GM19240 (cell line): Measurements from ENCODE around the gene AP4M1.
"Not testable (repeated sequence)": the region's sequence is repeated elsewhere in the genome, so short reads cannot be mapped to it uniquely, and the experiment has no call there.

Experiments used
- DNase-seq: peaks from one replicate; pipeline ENCODE4 v3.0.0; 2011; ENCODE audit warnings: low spot score; ENCODE audit not compliant: insufficient read length

The AP4M1 gene

DNA sequence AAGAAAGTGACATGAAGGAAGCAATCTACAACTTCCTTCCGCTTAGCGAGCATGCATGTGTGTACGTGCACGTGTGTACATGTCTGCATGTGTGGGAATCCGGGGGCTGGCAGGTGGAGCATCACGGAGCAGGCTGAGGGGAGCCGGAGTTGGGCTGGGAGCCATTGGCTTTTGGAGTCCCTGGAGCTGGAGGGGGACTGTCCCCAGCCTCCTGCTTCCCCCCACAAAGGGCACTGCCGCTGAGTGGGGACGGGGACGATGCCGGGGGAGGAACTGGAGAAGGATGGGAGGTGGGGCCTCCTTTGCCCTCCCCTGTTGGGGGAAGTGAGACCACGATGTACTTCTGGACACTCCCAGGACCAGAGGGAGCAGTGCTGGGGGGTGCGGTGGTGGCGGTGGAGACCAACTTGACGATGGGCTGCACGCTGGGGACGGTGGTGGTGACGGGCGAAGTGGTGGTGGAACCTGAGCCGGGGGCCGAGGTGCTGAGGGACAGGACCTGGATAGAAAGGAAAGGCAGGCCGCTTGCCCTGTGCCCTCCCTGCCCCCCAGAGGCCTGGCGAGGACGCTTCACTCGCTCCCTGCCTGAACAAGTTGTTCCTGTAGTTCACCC is 5.8 kb downstream of the AP4M1 start:
- DNase-seq = no peak

DNA sequence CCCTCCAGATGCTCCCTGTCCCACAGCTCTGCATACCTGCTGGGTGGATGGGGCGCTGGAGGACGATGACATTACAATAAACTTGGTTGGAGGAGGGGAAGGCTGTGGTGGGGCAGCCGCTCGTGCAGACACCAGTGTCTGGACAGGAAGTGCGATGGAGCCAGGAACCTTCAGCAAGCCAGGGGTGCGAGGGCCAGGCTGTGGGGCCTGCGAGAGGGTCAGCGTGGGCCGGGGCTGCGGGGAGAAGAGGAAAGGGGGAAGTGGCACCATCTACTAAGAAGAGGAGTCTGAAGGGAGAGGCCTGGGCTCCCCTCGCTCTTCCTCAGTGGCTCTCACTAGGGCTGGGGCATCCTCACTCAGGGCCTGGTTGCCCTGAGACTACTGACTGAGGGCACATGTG is 6.4 kb downstream of the AP4M1 start:
- no peak for DNase-seq

DNA sequence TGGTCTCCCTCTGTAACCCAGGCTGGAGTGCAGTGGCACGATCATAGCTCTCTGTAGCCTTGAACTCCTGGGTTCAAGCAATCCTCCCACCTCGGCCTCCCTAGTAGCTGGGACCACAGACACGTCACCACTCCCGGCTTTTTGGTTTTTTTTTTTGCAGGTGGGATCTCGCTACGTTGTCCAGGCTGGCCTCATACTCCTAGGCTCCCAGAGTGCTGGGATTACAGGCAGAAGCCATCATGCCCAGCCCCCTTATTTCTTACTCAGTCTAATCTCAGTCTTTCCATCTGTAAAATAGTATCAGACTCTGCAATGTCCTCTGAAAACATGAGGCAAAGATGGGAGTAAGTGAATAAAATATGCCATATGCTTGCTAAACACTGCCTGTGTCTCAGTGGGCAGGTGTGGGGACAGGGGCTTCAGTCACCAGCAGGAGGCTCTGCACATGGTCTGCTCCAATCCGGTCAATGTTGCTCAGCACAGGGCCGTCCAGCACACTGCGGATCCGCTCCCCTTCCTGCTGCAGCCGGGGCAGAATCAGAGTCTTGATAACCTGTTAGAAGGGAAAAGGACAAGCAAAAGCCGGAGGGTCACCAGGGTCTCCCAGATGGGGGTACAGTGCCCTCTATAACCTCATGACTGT is 8.2 kb downstream of the AP4M1 start:
- DNase-seq = no peak

DNA sequence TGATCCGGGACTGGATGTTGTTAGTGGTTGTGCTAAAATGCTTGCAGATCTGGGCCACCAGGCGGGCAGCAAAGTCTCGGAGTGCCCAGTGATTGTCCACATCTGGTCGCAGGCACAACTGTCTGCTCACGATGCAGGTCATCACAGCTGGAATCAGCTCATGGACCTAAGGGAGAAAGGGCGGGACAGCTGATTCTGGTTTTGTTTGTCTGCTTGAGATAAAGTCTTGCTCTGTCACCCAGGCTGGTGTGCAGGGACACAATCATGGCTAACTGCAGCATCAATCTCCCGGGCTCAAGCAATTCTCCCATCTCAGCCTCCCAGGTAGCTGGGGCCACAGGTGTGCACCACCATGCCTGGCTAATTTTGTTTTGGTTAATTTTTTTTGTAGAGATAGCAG is 9.7 kb downstream of the AP4M1 start:
- no peak for DNase-seq

DNA sequence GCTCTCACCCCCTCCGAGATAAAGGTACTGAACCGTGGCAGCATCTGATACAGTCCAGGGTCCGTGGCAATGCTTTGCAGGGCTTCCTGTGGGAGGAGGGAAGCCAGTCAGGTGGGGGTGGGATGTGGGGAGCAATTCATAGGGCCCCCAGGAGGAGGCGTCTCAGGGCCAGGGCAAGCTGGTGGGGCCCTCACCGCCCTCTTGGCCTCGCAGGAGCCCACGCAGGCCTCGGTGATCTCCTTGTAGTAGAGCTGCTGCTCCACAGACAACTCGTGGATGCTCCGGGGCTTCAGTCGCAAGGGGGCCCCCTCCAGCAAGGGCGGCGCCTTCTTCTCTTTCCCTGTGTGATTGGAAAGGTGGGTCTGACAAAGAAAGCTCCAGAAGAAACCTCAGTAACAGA is 10.5 kb downstream of the AP4M1 start:
- no peak for DNase-seq

DNA sequence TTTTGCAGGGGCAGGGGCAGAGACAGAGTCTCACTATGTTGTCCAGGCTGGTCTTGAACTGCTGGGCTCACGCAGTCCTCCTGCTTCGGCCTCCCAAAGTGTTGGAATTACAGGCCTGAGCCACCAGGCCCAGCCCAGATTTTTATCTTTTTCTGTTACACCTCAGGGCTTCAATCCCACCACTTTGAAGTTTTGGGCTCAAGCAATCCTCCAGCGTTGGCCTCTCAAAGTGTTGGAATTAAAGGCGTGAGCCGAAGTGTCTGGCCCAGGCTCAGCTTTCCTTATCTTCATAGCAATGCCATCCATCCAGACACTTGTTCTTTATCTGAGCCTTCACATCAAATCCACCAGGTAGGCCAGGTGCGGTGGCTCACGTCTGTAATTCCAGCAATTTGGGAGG is 13.6 kb downstream of the AP4M1 start:
- no peak for DNase-seq

DNA sequence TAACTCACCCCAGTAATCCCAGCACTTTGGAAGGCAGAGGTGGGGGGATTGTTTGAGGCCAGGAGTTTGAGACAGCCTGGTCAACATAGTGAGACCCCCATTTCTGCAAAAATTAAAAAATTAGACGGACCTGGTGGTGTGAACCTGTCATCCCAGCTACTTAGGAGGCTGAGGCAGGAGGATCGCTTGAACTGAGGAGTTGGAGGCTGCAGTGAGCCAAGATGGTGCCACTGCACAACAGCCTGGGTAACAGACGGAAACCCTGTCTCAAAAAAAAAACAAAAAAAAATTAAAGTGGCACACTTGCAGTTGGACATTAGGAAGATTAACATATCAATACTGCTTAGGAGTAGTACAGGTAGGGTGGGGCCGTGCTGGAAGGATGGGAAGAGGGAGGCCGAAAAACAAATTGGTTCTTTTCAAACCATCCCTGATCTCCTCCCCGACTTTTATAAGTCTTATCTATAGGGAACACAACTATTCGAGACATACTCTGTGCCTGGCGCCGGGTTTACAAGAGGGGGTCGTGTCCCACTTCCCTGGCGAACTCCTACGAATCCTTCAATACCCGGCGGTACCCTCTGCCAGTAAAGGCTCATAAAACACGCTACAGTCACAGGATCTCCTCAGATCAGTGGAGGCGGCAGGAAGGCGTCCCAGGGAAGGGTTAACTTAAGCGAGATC is 17.1 kb downstream of the AP4M1 start:
- DNase-seq = no peak

DNA sequence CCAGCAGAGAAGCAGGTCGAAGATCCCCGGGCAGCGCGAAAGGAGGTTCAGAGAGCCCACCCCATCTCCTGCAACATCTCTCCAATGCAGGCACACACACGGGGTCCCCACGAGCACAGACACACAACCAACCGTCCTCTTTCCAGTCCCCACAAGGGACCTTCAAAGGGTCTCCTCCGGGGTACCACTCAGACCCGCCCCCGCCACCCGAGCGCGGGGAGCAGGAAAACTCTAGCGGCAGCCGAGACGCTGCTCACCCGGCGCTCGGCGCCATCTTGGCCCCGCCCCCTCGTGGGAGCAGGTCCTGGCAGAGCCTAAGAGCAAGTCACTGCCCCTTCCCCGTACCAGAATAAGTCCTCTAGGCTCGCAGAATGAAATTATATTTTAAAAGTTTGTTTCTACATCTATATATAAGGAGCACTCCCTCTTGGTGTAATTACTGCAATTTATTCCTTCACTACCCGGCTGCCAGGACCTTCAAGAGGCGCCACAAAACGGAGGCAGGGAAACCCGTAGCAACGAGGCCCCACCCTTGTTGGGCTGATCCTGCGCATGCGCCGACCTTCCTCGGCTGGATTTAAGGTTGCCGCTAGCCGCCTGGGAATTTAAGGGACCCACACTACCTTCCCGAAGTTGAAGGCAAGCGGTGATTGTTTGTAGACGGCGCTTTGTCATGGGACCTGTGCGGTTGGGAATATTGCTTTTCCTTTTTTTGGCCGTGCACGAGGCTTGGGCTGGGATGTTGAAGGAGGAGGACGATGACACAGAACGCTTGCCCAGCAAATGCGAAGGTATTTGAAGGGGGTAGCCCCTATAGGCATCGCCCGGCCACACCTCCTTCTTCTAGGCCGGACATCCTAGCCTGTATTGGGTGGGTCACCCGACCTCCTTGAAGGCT is 17.9 kb downstream of the AP4M1 start, which contains the start of the genes CNPY4 and TAF6:
CNPY4 (plus strand) TSS at position 563 of the 898 bp plus-strand sequence; CDS start at position 674, 111 bp downstream.
TAF6 (minus strand) TSS at position 287 of the 898 bp plus-strand sequence. CDS start 5,149 bp downstream, outside the sequence.
- peak; percentile 98 for DNase-seq

DNA sequence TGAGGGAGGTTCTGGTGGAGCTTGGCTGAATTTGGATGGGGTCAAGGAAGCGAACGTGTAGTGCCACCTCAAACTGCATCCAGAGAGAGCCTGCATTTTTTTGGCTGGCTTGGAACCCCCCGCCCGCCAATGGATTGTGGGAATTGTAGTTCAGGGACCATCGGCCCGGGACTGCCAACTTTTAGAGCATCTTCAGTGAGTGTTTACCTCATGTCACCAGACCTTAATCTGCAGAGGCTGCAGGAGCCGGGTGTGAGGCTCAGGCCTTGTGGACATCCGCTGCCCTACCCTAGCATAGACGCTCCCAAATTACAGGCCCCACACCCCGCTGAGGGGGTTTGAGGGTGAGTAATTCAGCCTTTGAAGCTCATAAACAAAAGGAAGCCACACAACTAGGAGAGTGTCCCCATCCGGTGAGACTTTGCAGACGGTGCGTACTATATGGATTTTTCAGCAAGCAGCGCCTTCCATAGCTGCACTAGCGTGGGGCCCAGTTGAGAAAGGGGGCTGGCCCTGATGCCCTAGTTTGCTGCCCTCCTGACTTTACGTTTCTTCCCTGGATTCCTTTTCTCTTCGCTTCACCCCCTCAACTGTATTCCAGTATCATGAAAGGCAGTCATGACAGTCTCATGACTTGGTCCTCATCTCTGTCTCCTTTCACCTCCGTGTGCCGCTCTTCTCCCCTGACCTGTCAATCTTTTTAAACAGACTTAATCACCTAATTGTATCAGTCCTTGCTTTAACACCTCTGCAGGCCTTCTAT is 18.7 kb downstream of the AP4M1 start:
- no peak for DNase-seq

DNA sequence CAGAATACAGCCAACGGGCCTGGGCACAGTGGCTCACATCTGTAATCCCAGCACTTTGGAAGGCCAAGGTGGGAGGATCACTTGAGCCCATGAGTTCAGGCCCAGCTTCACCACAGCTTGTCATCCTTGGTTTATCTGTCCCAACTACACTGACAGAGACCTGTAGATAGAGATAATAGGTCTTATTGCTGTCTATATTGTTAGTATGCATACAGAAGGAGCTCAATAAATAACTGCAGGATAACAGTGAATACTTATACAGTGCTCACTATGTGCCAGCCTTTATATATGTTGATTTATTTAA is 19.2 kb downstream of the AP4M1 start:
- no peak for DNase-seq

DNA sequence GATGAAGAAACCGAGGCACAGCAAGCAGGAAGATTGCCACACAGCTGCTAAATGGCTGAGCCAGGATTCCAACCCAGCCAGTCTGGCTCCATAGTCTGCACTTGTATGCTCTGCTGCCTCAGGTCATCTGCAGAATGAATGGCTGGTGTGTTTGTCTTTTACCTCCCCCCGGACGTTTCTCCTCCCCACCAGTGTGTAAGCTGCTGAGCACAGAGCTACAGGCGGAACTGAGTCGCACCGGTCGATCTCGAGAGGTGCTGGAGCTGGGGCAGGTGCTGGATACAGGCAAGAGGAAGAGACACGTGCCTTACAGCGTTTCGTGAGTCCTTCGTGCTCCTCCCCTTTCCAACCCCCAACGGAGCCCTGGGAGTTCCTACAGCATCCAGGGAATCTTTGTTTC is 20.6 kb downstream of the AP4M1 start:
- no peak for DNase-seq

DNA sequence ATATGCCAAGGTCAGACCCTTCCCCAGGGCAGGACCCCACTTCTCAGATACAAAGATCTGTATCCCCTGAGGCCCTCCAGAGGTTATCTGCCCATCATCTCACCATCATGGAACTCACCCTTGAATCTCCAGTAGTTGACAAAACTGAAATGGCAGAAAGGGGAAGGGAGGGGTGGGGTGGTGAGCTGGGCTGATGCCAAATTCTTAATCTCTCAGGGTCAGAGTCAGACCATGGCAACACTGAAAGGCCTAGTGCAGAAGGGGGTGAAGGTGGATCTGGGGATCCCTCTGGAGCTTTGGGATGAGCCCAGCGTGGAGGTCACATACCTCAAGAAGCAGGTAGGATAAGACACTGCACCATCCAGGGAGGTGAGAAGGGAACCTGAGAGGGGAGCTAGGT is 21.1 kb downstream of the AP4M1 start:
- DNase-seq = no peak

DNA sequence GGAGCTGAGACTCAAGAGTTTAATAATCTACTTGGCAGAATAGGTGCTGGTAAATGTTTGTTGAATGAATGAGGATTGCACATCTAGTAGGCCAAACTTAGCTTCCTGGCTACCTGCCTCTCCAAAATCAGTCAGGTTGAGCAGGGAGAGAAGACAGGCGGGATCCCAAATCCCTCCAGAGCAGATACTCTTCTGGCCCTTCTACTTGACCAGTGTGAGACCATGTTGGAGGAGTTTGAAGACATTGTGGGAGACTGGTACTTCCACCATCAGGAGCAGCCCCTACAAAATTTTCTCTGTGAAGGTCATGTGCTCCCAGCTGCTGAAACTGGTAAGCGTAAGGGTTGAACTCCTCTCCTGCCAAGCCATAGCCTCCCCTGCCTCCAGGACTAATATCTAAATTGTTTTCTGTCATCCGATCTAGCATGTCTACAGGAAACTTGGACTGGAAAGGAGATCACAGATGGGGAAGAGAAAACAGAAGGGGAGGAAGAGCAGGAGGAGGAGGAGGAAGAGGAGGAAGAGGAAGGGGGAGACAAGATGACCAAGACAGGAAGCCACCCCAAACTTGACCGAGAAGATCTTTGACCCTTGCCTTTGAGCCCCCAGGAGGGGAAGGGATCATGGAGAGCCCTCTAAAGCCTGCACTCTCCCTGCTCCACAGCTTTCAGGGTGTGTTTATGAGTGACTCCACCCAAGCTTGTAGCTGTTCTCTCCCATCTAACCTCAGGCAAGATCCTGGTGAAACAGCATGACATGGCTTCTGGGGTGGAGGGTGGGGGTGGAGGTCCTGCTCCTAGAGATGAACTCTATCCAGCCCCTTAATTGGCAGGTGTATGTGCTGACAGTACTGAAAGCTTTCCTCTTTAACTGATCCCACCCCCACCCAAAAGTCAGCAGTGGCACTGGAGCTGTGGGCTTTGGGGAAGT is 23.1 kb downstream of the AP4M1 start:
- DNase-seq = no peak

DNA sequence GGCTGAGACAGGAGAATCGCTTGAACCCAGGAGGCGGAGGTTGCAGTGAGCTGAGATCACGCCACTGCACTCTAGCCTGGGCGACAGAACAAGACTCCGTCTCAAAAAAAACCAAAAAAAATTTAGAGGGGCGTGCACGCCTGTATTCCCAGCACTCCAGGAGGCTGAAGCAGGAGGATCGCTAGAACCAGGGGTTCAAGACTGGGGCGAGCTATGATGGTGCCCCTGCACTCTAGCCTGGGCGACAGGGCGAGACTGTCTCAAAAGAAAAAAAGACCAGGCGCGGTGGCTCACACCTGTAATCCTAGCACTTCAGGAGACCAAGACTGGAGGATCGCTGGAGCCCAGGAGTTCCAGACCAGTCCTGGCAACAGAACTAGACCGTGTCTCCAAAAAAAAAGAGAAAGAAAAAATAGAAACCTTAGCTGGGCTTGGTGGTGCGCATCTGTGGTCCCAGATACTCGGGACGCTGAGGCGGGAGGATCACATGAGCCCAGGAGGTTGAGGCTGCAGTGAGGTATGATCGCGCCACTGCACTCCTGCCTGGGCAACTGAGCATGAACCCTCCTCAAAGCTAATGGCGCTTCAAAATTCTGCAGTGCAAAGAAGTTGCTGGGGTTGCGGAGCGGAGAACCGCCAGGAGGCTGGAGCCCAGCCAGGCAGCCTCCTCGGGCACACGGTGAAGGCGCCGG is 24.9 kb downstream of the AP4M1 start:
- DNase-seq = no peak

DNA sequence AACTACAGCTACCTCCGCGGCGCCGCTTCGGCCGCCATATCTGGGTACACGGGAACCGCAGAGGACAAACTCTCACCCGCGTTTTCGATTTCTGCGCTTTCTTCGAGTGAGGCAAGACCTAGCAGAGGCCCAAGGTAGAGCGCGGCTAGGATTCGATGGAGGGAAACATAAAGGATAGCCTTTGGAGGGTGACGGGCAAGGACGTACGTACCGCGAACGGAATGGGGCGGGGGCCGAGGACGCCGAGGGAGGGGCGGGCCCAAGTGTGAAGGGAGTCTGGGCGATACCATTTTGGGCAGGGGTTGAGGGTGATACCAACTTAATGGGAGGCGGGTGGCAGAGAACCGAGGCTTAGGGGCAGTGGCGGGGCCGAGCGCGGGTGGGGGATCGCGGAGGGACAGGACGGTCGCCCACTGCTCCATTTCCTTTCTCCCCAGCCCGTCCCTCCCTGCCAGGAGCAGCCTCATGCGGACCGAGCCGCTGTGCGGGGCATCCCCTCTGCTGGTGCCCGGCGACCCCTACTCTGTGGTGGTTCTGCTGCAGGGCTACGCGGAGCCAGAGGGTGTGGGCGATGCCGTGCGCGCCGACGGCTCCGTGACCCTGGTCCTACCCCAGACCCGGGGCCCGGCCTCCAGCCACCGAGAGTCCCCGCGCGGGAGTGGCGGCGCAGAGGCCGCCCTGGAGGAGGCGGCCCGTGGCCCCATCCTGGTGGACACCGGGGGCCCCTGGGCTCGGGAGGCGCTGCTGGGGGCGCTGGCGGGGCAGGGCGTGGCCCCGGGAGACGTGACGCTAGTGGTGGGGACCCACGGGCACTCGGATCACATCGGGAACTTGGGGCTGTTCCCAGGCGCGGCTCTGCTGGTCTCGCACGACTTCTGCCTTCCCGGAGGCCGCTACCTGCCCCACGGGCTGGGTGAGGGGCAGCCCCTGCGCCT is 25.8 kb downstream of the AP4M1 start, which contains the start of gene MBLAC1:
MBLAC1 (plus strand) TSS at position 37 of the 935 bp plus-strand sequence; CDS start at position 466, 429 bp downstream.
- no peak for DNase-seq

DNA sequence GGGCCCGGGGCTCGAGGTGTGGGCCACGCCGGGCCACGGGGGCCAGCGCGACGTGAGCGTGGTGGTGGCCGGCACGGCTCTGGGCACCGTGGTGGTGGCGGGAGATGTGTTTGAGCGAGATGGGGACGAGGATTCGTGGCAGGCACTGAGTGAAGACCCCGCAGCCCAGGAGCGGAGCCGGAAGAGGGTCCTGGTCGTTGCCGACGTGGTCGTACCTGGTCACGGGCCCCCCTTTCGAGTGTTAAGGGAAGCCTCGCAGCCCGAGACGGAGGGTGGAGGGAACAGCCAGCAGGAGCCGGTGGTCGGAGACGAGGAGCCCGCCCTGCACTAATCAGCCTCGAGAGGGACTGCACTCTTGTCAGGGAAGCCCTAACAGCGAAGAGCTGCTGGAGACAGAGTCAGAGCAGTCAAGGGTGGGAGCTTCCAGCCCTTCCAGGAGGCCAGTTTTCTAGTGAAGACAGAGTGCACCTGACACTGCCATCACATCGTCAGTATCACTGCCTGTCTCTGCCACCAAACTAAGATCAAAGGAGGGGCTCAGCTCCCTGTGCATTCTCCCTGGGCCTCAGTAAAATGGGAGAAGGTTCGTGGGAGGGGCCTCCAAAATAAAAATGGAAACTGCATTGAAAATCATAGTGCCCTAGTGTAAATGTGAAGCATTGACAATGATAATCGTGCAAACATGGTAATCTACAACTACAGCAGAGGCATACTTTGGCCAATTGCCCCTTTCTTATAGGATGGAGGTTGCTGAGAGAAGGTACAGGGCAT is 26.6 kb downstream of the AP4M1 start:
- no peak for DNase-seq

DNA sequence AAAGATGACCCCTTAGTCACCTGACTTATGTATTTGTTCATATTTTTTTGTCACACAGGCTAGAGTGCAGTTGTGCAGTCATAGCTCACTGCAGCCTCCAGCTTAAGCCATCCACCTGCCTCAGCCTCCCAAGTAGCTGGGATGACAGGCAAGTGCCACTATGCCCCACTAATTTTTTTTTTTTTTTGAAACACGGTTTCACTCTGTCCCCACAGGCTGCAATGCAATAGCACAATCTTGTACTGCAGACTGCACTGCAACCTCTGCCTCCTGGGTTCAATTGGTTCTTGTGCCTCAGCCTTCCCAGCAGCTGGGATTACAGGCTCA is 27.2 kb downstream of the AP4M1 start:
- DNase-seq = no peak

DNA sequence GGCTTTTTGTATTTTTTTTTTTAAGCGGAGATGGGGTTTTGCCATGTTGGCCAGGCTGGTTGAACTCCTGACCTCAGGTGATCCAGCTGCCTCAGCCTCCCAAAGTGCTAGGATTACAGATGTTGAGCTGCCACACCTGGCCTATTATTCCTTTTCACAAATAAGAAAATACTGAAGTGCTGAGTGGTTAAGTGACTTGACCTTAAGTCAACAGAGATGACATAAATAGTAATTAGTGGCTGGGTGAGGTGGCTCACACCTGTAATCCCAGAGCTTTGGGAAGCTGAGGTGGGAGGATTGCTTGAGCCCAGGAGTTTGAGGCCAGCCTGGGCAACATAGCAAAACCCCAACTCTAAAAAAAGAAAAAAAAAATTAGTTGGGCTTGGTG is 28.8 kb downstream of the AP4M1 start:
- not testable (repeated sequence) for DNase-seq
